ENCODE results near the gene FYB1. TPM values are rescaled to one million over a fixed set of nuclear protein-coding genes. Genes with fewer than 3 reads are reported as not detected.

The FYB1 gene
- total and polyA plus RNA-seq, 2 of the 4 experiments (the other 2 are of a cell fraction), result not detected

- H2BK5ac ChIP-seq (ENCODE audit: low read depth, low read length, poor library complexity, severe bottlenecking), result no peak overlapping the region
- H4K20me1 ChIP-seq (ENCODE audit: insufficient read depth, low read length), result peaks cover 33% of the 10 kb centered on the region; the same call in 1 of the 2 replicates
- no peak overlapping the region for H2BK20ac ChIP-seq (ENCODE audit: low read depth, low read length)
- no peak overlapping the region for H2AK5ac ChIP-seq (ENCODE audit: low read depth, low read length)
- no peak overlapping the region for H3K14ac ChIP-seq (replicated peaks; ENCODE audit: low read depth, low read length)
- no peak overlapping the region for H2BK120ac ChIP-seq (ENCODE audit: low read depth, low read length)
- ATAC-seq (ENCODE audit: low read depth) (no peak; the same call in 1 of the 2 replicates), DNase-seq (no peak)
- 0 out of 2 replicates have a peak, but pooled peaks cover 2% of the 10 kb centered on the region for H3K36me3 ChIP-seq (ENCODE audit: control insufficient read depth, insufficient read depth, low read length)
- no peak overlapping the region for H2BK15ac ChIP-seq (ENCODE audit: low read depth, low read length)
- H2AFZ ChIP-seq (replicated peaks; ENCODE audit: low read length, poor library complexity), result no peak overlapping the region
- no CpG with 5 or more reads among the region's 2 CpGs for WGBS, 2 experiments (ENCODE audit: extremely low coverage in 2 of 2, insufficient read length in 1 of 2)
- H3K79me1 ChIP-seq (ENCODE audit: low read depth in 1 of 2, low read length in 2 of 2), result peaks cover 14 to 40% of the 10 kb centered on the region in 2 experiments; a peak in 3 of 4 replicates
- CTCF ChIA-PET, result no interaction called here
- no peak overlapping the region for H4K5ac ChIP-seq (ENCODE audit: low read depth, low read length)
- no peak overlapping the region for H3K18ac ChIP-seq (ENCODE audit: low read depth, low read length)
- dilution Hi-C loops (cut with HindIII; ENCODE audit: low sequenced_read_pairs, unreplicated experiment), result no loop called here
- no peak overlapping the region for H3K4ac ChIP-seq (ENCODE audit: low read depth, low read length)
- intact Hi-C loops (cut with micrococcal nuclease), result no loop called here
- H4K8ac ChIP-seq (ENCODE audit: low read depth in 2 of 2, low read length in 2 of 2), result no peak overlapping the region; a peak in 1 of 4 replicates
- POLR2A ChIA-PET (ENCODE audit: unreplicated experiment), result no interaction called here
- no peaks in the 10 kb centered on the region for H3K9me3 ChIP-seq (ENCODE audit: control insufficient read depth, insufficient read depth, low read length)
- TF ChIP-seq NFE2L2 (IDR thresholded peaks at IDR 0.05; ENCODE audit: low read depth, low read length), result no peak
- TF ChIP-seq CHD1 (IDR thresholded peaks at IDR 0.05; ENCODE audit: low read depth, low read length), result no peak
- no peak for TF ChIP-seq ELK1 (IDR thresholded peaks at IDR 0.05; ENCODE audit: borderline replicate concordance, low read depth, low read length)
- TF ChIP-seq RCOR1 (IDR thresholded peaks at IDR 0.05; ENCODE audit: insufficient replicate concordance, low read length), result no peak
- TF ChIP-seq CTCF (conservative IDR thresholded peaks at IDR 0.05; ENCODE audit: low read depth, low read length), result no peak
- no peak for TF ChIP-seq MXI1 (IDR thresholded peaks at IDR 0.05; ENCODE audit: borderline replicate concordance, low read depth, low read length)
- TF ChIP-seq MAZ (IDR thresholded peaks at IDR 0.05; ENCODE audit: borderline replicate concordance, low read depth, low read length), result no peak
- TF ChIP-seq CEBPB (IDR thresholded peaks at IDR 0.05; ENCODE audit: low read depth, low read length), result no peak
- no peak for TF ChIP-seq USF2 (IDR thresholded peaks at IDR 0.05; ENCODE audit: low read depth, low read length)
- no peak for TF ChIP-seq SMC3 (IDR thresholded peaks at IDR 0.05; ENCODE audit: low read depth, low read length)
- TF ChIP-seq BHLHE40 (IDR thresholded peaks at IDR 0.05; ENCODE audit: low read depth, low read length), result no peak
- H3K9me1 ChIP-seq (ENCODE audit: insufficient read depth, low read length), result peaks cover 9% of the 10 kb centered on the region
- no peak overlapping the region for H3K56ac ChIP-seq (ENCODE audit: extremely low read depth, insufficient read depth, low read length)
- no peaks in the 10 kb centered on the region for H3K27me3 ChIP-seq (ENCODE audit: control insufficient read depth, insufficient read depth, low read length)
- peak overlapping the region; percentile 71 for H3K4me2 ChIP-seq (ENCODE audit: low read depth, low read length)
- no peak overlapping the region for H3K23ac ChIP-seq (ENCODE audit: low read depth, low read length)
- H3K4me3 ChIP-seq (ENCODE audit: insufficient read depth, low read depth, low read length), result peak overlapping the region; percentile 38; the same call in 1 of the 2 replicates
- H4K91ac ChIP-seq (ENCODE audit: insufficient read depth, low read depth, low read length), result no peak overlapping the region
- H2AK9ac ChIP-seq (replicated peaks; ENCODE audit: low read depth, low read length, poor library complexity), result no peak overlapping the region
- peaks cover 3% of the 10 kb centered on the region; the same call in 1 of the 2 replicates for H3K4me1 ChIP-seq (ENCODE audit: control insufficient read depth, insufficient read depth, low read length)
- H3K27ac ChIP-seq (ENCODE audit: insufficient read depth, low read length), result no peak overlapping the region; the same call in 1 of the 2 replicates
- H3K9ac ChIP-seq (ENCODE audit: low read depth, low read length), result peak overlapping the region; percentile 67; the same call in 1 of the 2 replicates
- BruUV-seq (replicated peaks), result no TSS peak
- in situ Hi-C loops (cut with MboI; ENCODE audit: low sequenced_read_pairs), result no loop called here
These were observed 161.0 kb downstream of the FYB1 start for GRCh38 chr5:39058178-39058921.
